ENCODE data around the gene PTCD3. TPM values are rescaled to one million over a fixed set of nuclear protein-coding genes. Genes with fewer than 3 reads are reported as not detected.

Gene PTCD3
- total RNA-seq: 69.4 and 90.8 TPM in 2 replicates

DNA sequence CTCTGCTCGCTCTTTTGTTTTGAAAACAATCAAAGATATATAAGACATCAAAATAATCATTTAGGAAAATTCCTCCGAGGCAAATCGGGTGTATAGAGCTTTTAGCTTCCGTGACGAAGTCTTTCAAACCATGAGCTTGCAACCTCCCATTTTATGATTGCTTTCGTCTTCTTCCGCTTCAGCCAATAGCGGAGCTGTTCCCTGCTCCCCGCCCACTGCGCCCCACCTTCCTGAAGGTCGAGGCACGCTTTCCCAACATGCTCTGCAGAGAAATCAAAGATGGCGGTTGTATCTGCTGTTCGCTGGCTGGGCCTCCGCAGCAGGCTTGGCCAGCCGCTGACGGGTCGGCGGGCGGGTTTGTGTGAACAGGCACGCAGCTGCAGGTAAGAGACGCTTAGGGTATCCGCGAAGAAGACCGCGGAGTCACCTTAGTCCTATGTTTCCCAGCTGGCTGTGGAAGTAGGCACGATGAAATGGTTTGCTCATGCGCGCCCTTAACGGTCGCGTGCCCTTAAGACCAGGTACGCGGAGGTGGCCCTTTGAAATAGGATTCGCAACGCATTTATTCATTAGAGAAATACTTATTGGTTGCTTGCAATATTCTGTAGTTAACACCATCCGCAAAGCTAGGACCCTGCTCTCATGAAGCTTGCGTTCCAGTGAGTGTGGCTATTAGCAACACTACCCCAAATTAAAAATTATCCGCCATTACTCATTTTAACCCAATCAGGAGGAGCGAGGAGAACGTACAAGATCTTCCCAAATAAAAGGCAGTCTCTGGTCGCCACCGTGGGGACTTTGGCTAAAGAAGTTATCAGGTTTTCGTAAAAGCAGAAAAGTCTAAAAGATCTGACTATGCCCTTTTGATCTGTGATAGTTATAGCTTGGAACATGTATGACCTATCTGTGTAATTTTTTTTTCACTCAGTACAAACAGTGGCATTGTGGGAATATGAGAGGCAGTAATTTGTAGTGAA lies at the start of gene PTCD3:
Gene PTCD3, plus strand, starts transcription at position 267 of the 977 bp plus-strand sequence. Its CDS starts 13 bp downstream, at position 280.

DNA sequence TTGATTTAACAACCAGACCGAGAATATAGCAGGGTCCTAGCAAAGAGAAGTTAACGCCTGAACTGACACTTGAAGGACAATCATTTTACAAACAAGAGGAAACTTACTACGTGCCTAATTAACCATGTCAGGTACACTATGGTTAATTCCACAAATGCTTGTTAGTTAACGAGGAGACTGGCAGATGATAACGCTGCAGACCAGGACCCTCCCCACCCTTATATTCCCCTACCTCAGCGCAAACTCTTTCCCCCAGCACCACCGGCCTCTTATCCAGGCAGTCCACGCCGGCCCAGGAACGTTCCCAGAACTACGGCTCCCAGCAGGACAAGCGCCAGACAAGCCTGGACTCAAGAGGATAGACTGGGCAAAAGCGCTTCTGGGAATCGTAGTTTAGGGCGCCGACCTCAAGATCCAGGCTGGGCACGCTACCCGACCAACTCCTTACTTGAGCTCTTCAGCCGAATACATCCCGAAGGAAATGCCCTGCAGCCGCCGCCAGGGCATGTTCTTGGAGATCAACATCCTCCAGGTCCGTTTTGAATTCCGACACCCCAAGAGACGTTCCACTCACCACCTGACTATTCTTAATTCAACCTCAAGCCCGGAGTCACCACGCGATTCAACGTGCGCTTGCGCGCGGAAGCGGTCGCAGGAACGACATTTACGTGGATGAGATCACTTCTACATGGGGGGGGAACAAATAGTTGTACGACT lies 625 bp upstream of the PTCD3 start, which contains the start of gene POLR1A:
Gene POLR1A, minus strand, starts transcription at position 635 of the 717 bp plus-strand sequence. Its CDS starts 110 bp downstream, at position 525.

Other genes with a start within 250 kb of the PTCD3 start
- gene ST3GAL5, start 217.2 kb upstream of the PTCD3 start, total RNA-seq: 2.4 and 10.3 TPM in 2 replicates
- gene POLR1A, start 349 bp upstream of the PTCD3 start, total RNA-seq: 12.3 and 40.0 TPM in 2 replicates
- 49.6 and 68.3 TPM in 2 replicates for gene IMMT, start 89.2 kb downstream of the PTCD3 start, total RNA-seq
- gene MRPL35, start 93.2 kb downstream of the PTCD3 start, total RNA-seq: 31.3 and 44.8 TPM in 2 replicates
- gene REEP1, start 231.4 kb downstream of the PTCD3 start, total RNA-seq: under 0.01 TPM in 1 of 2 replicates, not detected in the other